ENCODE results near the gene PYGM.

Gene PYGM

GRCh38 chr11:64751580-64751979, 8.2 kb downstream of the PYGM start:
- TF ChIP-seq CTCF (conservative IDR thresholded peaks at IDR 0.05; ENCODE audit: low read length): no peak
- no peak overlapping the region for H3K4me3 ChIP-seq (ENCODE audit: low read length)
- DNase-seq (ENCODE audit: low read depth): no peak

DNA sequence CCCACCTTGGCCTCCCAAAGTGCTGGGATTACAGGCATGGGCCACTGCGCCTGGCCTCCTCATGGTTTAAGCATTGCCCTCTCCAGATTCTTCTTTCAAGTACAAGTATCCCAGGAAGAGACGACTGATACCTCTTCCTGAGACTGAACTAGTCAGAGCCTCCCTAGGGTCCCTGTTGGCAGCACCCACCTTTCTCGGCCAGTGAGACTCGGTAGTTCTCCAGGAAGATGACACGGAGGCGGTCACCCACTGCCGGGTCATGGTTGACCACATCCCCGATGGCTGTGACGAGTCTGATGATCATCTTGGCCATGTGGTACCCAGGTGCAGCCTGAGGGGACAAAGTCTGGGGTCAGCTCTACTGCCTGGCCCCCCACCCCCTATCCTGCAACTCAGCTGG, 8.6 kb downstream of the PYGM start:
- TF ChIP-seq CTCF (conservative IDR thresholded peaks at IDR 0.05; ENCODE audit: low read length): no peak
- no peak for DNase-seq (ENCODE audit: low read depth)
- H3K4me3 ChIP-seq (ENCODE audit: low read length): no peak overlapping the region

DNA sequence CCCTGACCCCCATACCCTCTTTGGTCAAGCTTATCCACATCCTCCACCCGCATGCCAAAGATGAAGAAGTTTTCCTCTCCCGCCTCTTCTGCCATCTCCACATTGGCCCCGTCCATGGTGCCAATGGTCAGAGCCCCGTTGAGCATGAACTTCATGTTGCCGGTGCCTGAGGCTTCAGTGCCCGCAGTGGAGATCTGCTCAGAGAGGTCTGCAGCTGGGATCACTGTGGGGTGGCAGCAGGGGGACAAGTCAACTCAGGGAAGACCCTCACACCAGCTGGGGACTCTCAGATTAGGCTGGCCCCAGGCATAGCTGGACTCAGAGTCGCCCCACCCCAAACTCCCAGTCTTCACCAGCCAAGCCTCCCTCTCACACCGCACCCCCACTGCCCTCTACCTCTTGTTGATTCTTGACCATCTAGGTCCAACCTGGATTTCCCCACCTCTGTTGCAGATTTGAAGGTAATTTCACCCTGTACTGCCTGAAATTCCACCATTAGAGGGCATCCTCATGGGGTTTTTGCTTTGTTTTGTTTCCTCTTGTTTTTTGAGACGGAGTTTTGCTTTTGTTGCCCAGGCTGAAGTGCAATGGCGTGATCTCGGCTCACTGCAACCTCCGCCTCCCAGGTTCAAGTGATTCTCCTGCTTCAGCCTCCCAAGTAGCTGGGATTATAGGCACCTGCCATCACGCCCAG, 9.3 kb downstream of the PYGM start:
- no peak for TF ChIP-seq CTCF (conservative IDR thresholded peaks at IDR 0.05; ENCODE audit: low read length)
- H3K4me3 ChIP-seq (ENCODE audit: low read length): no peak overlapping the region
- no peak for DNase-seq (ENCODE audit: low read depth)

- DNase-seq (ENCODE audit: low read depth): peak; percentile 91
- TF ChIP-seq CTCF (conservative IDR thresholded peaks at IDR 0.05; ENCODE audit: low read length): no peak
- H3K4me3 ChIP-seq (ENCODE audit: low read length): no peak overlapping the region
These were observed 11.7 kb downstream of the PYGM start for GRCh38 chr11:64747961-64748665.

DNA sequence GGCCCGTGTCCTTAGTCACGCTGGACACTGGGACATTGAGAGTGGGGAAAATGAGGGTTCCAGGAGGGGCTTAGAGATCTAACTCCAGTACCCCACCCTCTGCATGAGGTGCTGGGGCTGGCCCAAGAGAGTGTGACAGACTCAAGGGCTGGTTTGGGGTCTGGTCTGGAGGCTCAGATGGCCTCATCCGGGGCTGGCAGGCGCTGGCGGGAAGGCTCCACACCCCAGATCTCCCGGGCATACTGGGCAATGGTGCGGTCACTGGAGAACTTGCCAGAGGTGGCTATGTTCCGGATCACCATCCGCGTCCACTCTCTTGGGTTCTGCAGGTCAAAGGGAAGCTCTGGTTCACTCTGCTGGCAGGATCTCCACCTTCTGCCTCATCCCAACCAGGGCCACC, 13.3 kb downstream of the PYGM start:
- TF ChIP-seq CTCF (conservative IDR thresholded peaks at IDR 0.05; ENCODE audit: low read length): no peak
- DNase-seq (ENCODE audit: low read depth): no peak
- H3K4me3 ChIP-seq (ENCODE audit: low read length): no peak overlapping the region

GRCh38 chr11:64745521-64746328, 14.0 kb downstream of the PYGM start:
- TF ChIP-seq CTCF (conservative IDR thresholded peaks at IDR 0.05; ENCODE audit: low read length): no peak
- peak; percentile 28 for DNase-seq (ENCODE audit: low read depth)
- peak overlapping the region; percentile 29 for H3K4me3 ChIP-seq (ENCODE audit: low read length)

Measured in AG10803 (cell line).